Heart right ventricle (tissue), 16 donors: ENCODE data around the gene GAST. TPM values are rescaled to one million over a fixed set of nuclear protein-coding genes. Genes with fewer than 3 reads are reported as not detected.
A peak's percentile ranks its signal among the peaks of the same experiment; 100 is the strongest.

Experiments used
- ATAC-seq, 8 donors: fragments of 200-7000 bp; cut with Tn5 transposase; one replicate each; pipeline ENCODE4 v1.9.1; 2020; ENCODE audit warnings: mild to moderate bottlenecking in 8 of 8, moderate library complexity in 8 of 8, moderate number of reproducible peaks in 1 of 8
- DNase-seq, 2 donors: peaks; one replicate each; pipeline ENCODE4 v3.0.0-alpha.2; 2020
- H3K27ac ChIP-seq, 10 donors: fragments of 200-600 bp; sonication (generic) in 2 of 10; one replicate each; pipeline versions ENCODE4 v1.5.0 to v1.8.0; 2020 to 2022; ENCODE audit warnings: mild to moderate bottlenecking in 3 of 10
- H3K27me3 ChIP-seq, 7 donors: fragments of 200-600 bp; one replicate each; pipeline ENCODE4 v1.8.0; 2021 to 2022; ENCODE audit warnings: mild to moderate bottlenecking in 2 of 7
- H3K36me3 ChIP-seq, 9 donors: fragments of 200-600 bp; sonication (generic) in 1 of 9; one replicate each; pipeline versions ENCODE4 v1.5.0 to v1.8.0; 2020 to 2022; ENCODE audit warnings: mild to moderate bottlenecking in 2 of 9
- H3K4me1 ChIP-seq, 9 donors: fragments of 200-600 bp; sonication (generic) in 1 of 9; one replicate each; pipeline versions ENCODE4 v1.5.0 to v1.8.0; 2020 to 2022; ENCODE audit warnings: mild to moderate bottlenecking in 4 of 9
- H3K4me3 ChIP-seq, 10 donors: fragments of 200-600 bp; sonication (generic) in 2 of 10; one replicate each; pipeline versions ENCODE4 v1.5.0 to v1.8.0; 2020 to 2022; ENCODE audit warnings: mild to moderate bottlenecking in 7 of 10, moderate library complexity in 2 of 10
- H3K9me3 ChIP-seq, 11 donors: fragments of 200-600 bp in 10 of 11; sonication (generic) in 2 of 11; one replicate each; pipeline versions ENCODE4 v1.5.0 to v1.8.0; 2013 to 2022; ENCODE audit warnings: mild to moderate bottlenecking in 2 of 11, control low read depth in 1 of 11, moderate library complexity in 1 of 11
- CTCF ChIP-seq, 9 donors: fragments of 200-600 bp; sonication (generic) in 2 of 9; IDR thresholded peaks; one replicate each; pipeline versions ENCODE4 v1.5.0 to v1.8.0; 2021 to 2022; ENCODE audit warnings: antibody characterized with exemption in 9 of 9, mild to moderate bottlenecking in 5 of 9, moderate library complexity in 1 of 9
- WGBS, 2 donors: extraction: QIAGEN DNeasy Blood & Tissue Kit; methylation state at CpG; one replicate each; pipeline ENCODE4 v1.1.7; 2013; ENCODE audit warnings: inconsistent platforms in 1 of 2; 5-methylcytosine and 5-hydroxymethylcytosine counted together
- intact Hi-C, 10 donors: fragments of 100-400 bp; cut with DNase I; formaldehyde crosslinking; loops; one replicate each; pipeline versions ENCODE4 v1.11.1 to v1.14.2; 2022
- polyA plus RNA-seq, 2 donors: library from polyadenylated mRNA; stranded (reverse); fragments of 200-250 nt; gene quantifications; one replicate each; pipeline ENCODE4 v1.2.3, GENCODE V29; 2013
- total RNA-seq, 10 donors: library from RNA; stranded (reverse); fragmentation: NEBNext Ultra II Directional in 3 of 10; extraction: Animal tissue kit (Norgen Biotek cat#: 25700) in 3 of 10; gene quantifications; one replicate each; pipeline versions ENCODE4 v1.2.1 to v1.2.4, GENCODE V29; 2021 to 2023
- donor health status: Arrhythmogenic right ventricular cardiomyopathy.
- donor health status: ischemic (EF 13 %, LVEDD 7.1; RV severe dilation, severe dysfunction).
- donor health status: healthy with polysubstance abuse.
- donor health status: DM: no; HTN: yes; CAD: no.
- donor health status: DM: no; HTN: no; CAD: no.
- donor health status: ischemic (EF 25% LVEDD 6.9; RV normal size, moderate dysfunction).
- donor health status: ischemic (EF 25% LVEDD 5.7; RV mildly dilated, moderate dysfunction).
- donor health status: healthy.
- donor health status: DM: yes; HTN: yes; CAD: no.
- donor health status: Ischemic cardiomyopathy.
- donor health status: ischemic (EF 35%, LVEDD 5.7; RV mildly dilated, moderate dysfunction).
- donor health status: nonischemic (EF 11% LVEDD 7.7; RV severe dilation, severe dysfunction).
- donor health status: DM: yes; HTN: yes; CAD: no.
- donor health status: PGD.
- donor health status: ischemic (EF 29% LVEDD 5.4; RV normal size, mild dysfunction).
- donor health status: nonischemic (EF 23%, LVEDD 6.1; RV moderate dilation, normal function).

GAST gene
- total and polyA plus RNA-seq, 12 donors = not detected

- peak within 1 kb of the TSS; percentile 97 to 100 (median 100) for H3K27ac ChIP-seq
- DNase-seq (peak; percentile 100), ATAC-seq (peak; percentile 89 to 96 (median 94))
- H3K36me3 ChIP-seq = peaks cover 0 to 46% (median 43%) of the 10 kb centered on the region in 9 donors
- H3K27me3 ChIP-seq = no peaks in the 10 kb centered on the region
- intact Hi-C loops = loop anchor here in 1 of 10 donors (10.0 kb wide), 1 partner anchor 1244 kb away; the partner anchor contains the start of gene IGFBP4
- H3K9me3 ChIP-seq = no peaks in the 10 kb centered on the region
- 0% methylated on average over 79 to 81 of the region's 81 CpGs for WGBS, 2 donors
- H3K4me1 ChIP-seq = peaks cover 11 to 45% (median 38%) of the 10 kb centered on the region in 9 donors
- peak within 1 kb of the TSS; percentile 62 to 99 (median 84) for H3K4me3 ChIP-seq
- no peak for TF ChIP-seq CTCF (IDR thresholded peaks at IDR 0.05)
These were observed 23.3 kb upstream of the GAST start, which contains the start of gene EIF1 for GRCh38 chr17:41688641-41689496. TSS of gene EIF1 (plus strand) at chr17:41688885. CDS start at chr17:41689039, 154 bp downstream.

DNA sequence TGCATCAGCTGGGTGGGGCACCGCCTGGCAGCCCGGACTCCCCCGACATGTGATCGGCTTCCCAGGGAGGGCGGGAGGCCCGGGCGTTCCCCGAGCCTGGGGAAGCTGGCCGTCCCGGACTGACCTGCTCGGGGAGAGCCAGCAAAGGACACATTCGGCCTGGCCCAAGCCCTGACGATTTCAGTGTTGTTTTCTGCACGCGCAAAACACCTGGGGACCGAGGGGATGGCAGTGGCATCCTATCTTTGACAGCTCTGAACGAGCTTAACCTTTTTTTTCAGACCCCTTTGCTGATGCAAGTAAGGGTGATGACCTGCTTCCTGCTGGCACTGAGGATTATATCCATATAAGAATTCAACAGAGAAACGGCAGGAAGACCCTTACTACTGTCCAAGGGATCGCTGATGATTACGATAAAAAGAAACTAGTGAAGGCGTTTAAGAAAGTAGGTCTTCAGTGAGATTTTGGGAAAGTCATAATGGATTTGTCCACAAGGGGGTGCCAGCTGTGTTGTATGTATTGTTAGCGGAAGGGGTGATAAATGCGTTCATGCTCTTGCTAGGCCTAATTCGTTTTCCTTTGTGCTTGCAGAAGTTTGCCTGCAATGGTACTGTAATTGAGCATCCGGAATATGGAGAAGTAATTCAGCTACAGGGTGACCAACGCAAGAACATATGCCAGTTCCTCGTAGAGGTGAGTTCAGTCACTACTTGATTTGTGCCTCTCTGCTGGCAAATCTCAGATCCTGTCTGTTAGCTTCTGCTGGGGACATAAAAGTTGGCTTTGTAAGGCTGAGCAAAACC, 22.4 kb upstream of the GAST start:
- peak overlapping the region; percentile 62 to 99 (median 84) for H3K4me3 ChIP-seq
- peaks cover 0 to 54% (median 48%) of the 10 kb centered on the region in 9 donors for H3K36me3 ChIP-seq
- 2 to 3% methylated on average over 27 of the region's 27 CpGs for WGBS, 2 donors
- peaks cover 11 to 45% (median 38%) of the 10 kb centered on the region in 9 donors for H3K4me1 ChIP-seq
- TF ChIP-seq CTCF (IDR thresholded peaks at IDR 0.05) = peak; percentile 37 to 69 (median 55)
- H3K27me3 ChIP-seq = no peaks in the 10 kb centered on the region
- peak overlapping the region in 9 of 10 donors; percentile 97 to 100 (median 100) for H3K27ac ChIP-seq
- no peak for ATAC-seq
- DNase-seq = peak in 1 of 2 donors; percentile 47
- intact Hi-C loops = loop anchor here in 1 of 10 donors (10.0 kb wide), 1 partner anchor 1245 kb away; the partner anchor contains the start of gene IGFBP4
- H3K9me3 ChIP-seq = no peaks in the 10 kb centered on the region

DNA sequence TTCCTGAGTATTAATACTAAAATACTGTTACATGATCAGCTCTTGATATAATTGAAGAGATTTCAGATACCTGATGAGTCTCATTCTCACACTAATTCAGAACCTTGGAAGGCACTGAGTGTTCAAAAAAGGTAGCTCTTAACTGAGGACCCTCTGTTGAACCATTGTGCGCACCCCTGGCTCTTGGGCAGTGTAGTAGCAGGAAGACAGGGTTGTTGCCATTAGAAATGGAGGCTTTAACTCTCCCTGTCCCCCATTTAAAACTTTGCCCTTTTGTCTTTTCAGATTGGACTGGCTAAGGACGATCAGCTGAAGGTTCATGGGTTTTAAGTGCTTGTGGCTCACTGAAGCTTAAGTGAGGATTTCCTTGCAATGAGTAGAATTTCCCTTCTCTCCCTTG, 21.6 kb upstream of the GAST start:
- WGBS, 2 donors = 68 to 70% methylated on average over 2 of the region's 2 CpGs
- intact Hi-C loops = no loop called here

More for the DNA sequence above, 21.6 kb upstream of the GAST start:
- no peaks in the 10 kb centered on the region for H3K9me3 ChIP-seq
- no peak for DNase-seq
- H3K4me1 ChIP-seq = peaks cover 11 to 47% (median 39%) of the 10 kb centered on the region in 9 donors
- ATAC-seq = no peak
- H3K27ac ChIP-seq = peak overlapping the region in 4 of 10 donors; percentile 99 to 100 (median 100)
- H3K36me3 ChIP-seq = peaks cover 0 to 62% (median 50%) of the 10 kb centered on the region in 9 donors
- peak overlapping the region in 9 of 10 donors; percentile 62 to 99 (median 80) for H3K4me3 ChIP-seq
- H3K27me3 ChIP-seq = no peaks in the 10 kb centered on the region
- no peak for TF ChIP-seq CTCF (IDR thresholded peaks at IDR 0.05)
